Measurements from ENCODE around the gene TLK2. TPM values are rescaled to one million over a fixed set of nuclear protein-coding genes. Genes with fewer than 3 reads are reported as not detected.

The TLK2 gene
- total RNA-seq, 5 donors from 2014 or later (not counting 1 experiment from before 2014, with no cell fraction given) = 46.8 to 82.2 (median 54.7) TPM

DNA sequence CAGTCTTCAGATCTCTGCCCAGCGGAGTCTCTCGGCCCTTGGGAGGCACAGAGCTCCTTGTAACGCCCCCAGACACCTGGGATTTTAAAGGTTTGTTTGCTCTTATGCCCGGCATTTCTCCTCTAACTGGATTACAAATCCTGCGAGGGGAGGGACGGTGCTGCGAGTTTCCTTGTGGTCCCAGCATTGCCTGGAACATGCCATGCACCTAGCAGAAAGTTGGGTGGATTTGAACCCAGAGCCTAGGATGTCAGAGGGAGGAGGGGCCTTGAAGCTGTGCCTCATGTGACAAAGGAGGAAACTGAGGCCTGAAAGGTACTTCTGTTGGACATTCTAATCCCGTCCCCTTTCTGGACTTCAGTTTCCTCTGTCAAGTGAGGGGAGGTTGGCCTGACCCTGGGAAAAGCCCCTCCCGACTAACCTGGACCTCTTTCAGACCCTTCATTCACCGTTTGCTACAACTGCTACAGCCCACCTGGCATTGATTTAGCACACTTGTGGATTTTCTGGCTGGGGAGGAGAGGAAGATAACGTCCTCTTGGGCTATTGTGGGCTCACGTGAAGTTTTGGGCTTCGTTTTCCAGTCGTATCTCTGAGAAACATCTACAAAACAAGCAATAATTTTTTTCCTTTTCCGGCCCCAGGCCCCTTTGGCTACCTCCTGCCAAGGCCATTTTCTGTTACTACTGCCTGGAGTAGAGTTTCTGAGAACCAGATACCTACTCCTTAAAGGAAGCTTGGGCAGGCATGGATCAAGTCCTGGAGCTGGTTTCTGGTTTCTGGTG lies 179.7 kb downstream of the TLK2 start:
- no peak for DNase-seq
- POLR2A ChIA-PET = interaction anchor here in 1 of 2 donors (0.5 to 0.6 kb wide), 2 partner anchors 345 to 964 kb away, joined by 3 to 10 read pairs; no protein-coding TSS in a partner anchor

DNA sequence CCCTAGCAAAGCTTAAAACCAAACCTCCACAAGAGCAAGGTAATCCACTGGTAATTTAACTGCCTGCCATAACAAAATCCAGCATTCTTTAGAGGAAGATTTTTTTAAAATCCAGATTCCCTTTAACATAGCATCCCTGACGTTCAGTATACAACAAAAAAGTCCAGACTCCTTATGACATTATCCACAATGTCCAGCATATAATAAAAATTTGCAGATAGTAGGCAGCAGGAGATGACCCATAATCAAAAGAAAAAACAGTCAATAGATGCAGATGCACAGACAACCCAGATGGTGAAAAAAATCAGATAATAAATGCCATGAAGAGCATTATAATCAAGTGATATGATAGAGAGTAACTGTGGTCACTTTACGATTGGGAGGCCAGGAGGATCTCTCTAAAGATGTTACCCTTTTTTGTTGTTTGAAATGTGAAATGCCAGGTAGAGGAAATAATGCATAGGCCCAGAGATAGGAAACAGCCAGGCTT lies 182.0 kb downstream of the TLK2 start:
- no peak overlapping the region for H3K4me3 Mint-ChIP-seq
- no peaks in the 10 kb centered on the region for H3K4me1 ChIP-seq (ENCODE audit: control insufficient read depth in 1 of 2, extremely low read depth in 1 of 2, insufficient read depth in 2 of 2, low read length in 2 of 2)
- H3K9me3 ChIP-seq = no peaks in the 10 kb centered on the region
- POLR2A ChIA-PET = no interaction called here
- H3K27ac ChIP-seq (ENCODE audit: low read length) = no peak overlapping the region
- no peak overlapping the region for H3K27ac Mint-ChIP-seq
- H3K27me3 ChIP-seq (replicated peaks in 1 of 2; ENCODE audit: control insufficient read depth in 2 of 2, extremely low read depth in 1 of 2, insufficient read depth in 2 of 2, low read length in 1 of 2) = peaks cover 0 to 17% of the 10 kb centered on the region in 2 experiments
- no peaks in the 10 kb centered on the region for H3K36me3 ChIP-seq (ENCODE audit: control insufficient read depth in 2 of 2, extremely low read depth in 1 of 2, insufficient read depth in 1 of 2, low read length in 1 of 2)
- H3K9me3 Mint-ChIP-seq = peaks cover 8 to 15% (median 12%) of the 10 kb centered on the region in 3 donors
- H3K36me3 Mint-ChIP-seq = peaks cover 8% of the 10 kb centered on the region
- no peak overlapping the region for H3K4me3 ChIP-seq (ENCODE audit: control insufficient read depth in 1 of 2, extremely low read depth in 1 of 2, low read length in 1 of 2)
- CTCF ChIA-PET = no interaction called here
- no peaks in the 10 kb centered on the region for H3K27me3 Mint-ChIP-seq
- H3K4me1 Mint-ChIP-seq = no peaks in the 10 kb centered on the region
- ATAC-seq (replicated peaks in 1 of 4) (no peak), DNase-seq (no peak)
- 100% methylated on average over 1 of the region's 2 CpGs for WGBS (ENCODE audit: insufficient coverage)

More for the DNA sequence above, 179.7 kb downstream of the TLK2 start:
- no peak overlapping the region for H3K27ac ChIP-seq (ENCODE audit: low read length)
- H3K4me3 ChIP-seq (ENCODE audit: control insufficient read depth in 1 of 2, extremely low read depth in 1 of 2, low read length in 1 of 2) = no peak overlapping the region
- H3K9me3 ChIP-seq = no peaks in the 10 kb centered on the region
- WGBS (ENCODE audit: insufficient coverage) = 79% methylated on average over 6 of the region's 15 CpGs
- Mint-ChIP-seq H3K27ac (no peak overlapping the region), H3K4me3 (no peak overlapping the region), H3K36me3 (peaks cover 8% of the 10 kb centered on the region), H3K4me1 (peaks cover 5 to 9% (median 8%) of the 10 kb centered on the region in 3 donors), H3K9me3 (peaks cover 8 to 15% (median 12%) of the 10 kb centered on the region in 3 donors), H3K27me3 (peaks cover 0 to 3% of the 10 kb centered on the region in 2 donors)
- H3K36me3 ChIP-seq (ENCODE audit: control insufficient read depth in 2 of 2, extremely low read depth in 1 of 2, insufficient read depth in 1 of 2, low read length in 1 of 2) = no peaks in the 10 kb centered on the region
- ATAC-seq (replicated peaks in 1 of 4) = no peak
- peaks cover 2 to 8% of the 10 kb centered on the region in 2 experiments for H3K4me1 ChIP-seq (ENCODE audit: control insufficient read depth in 1 of 2, extremely low read depth in 1 of 2, insufficient read depth in 2 of 2, low read length in 2 of 2)
- H3K27me3 ChIP-seq (replicated peaks in 1 of 2; ENCODE audit: control insufficient read depth in 2 of 2, extremely low read depth in 1 of 2, insufficient read depth in 2 of 2, low read length in 1 of 2) = peaks cover 0 to 25% of the 10 kb centered on the region in 2 experiments
- CTCF ChIA-PET = interaction anchor here in 1 of 2 donors (0.6 kb wide), 1 partner anchor 598 kb away, joined by 3 read pairs; no protein-coding TSS in a partner anchor

DNA sequence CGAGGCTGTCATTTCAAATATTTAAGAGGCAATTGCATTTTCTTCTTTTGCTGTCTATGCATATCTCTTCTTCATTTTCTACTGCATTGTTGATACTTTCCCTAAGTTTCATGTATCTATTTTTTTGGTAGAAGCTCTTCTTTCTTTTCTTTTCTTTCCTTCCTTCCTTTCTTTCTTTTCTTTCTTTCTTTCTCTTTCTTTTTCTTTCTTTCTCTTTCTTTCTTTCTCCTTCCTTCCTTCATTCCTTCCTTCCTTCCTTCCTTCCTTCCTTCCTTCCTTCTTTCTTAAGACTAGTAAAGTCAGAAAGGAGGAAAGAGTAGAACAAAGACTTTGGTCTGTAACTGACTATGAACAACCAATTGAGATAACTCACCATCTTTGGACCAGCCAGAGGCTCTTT lies 182.7 kb downstream of the TLK2 start:
- Histone ChIP-seq H3K27ac (ENCODE audit: low read length) (no peak overlapping the region), H3K36me3 (ENCODE audit: control insufficient read depth in 2 of 2, extremely low read depth in 1 of 2, insufficient read depth in 1 of 2, low read length in 1 of 2) (no peaks in the 10 kb centered on the region), H3K9me3 (no peaks in the 10 kb centered on the region), H3K4me1 (ENCODE audit: control insufficient read depth in 1 of 2, extremely low read depth in 1 of 2, insufficient read depth in 2 of 2, low read length in 2 of 2) (no peaks in the 10 kb centered on the region), H3K27me3 (replicated peaks in 1 of 2; ENCODE audit: control insufficient read depth in 2 of 2, extremely low read depth in 1 of 2, insufficient read depth in 2 of 2, low read length in 1 of 2) (peaks cover 0 to 18% of the 10 kb centered on the region in 2 experiments), H3K4me3 (ENCODE audit: control insufficient read depth in 1 of 2, extremely low read depth in 1 of 2, low read length in 1 of 2) (no peak overlapping the region)
- H3K27me3 Mint-ChIP-seq = no peaks in the 10 kb centered on the region
- ChIA-PET CTCF (no interaction called here), POLR2A (no interaction called here)
- WGBS (ENCODE audit: insufficient coverage) = no CpG with 5 or more reads among the region's 1 CpG
- H3K9me3 Mint-ChIP-seq = peaks cover 8 to 15% (median 12%) of the 10 kb centered on the region in 3 donors
- no peaks in the 10 kb centered on the region for H3K4me1 Mint-ChIP-seq
- no peak overlapping the region for H3K27ac Mint-ChIP-seq
- ATAC-seq (replicated peaks in 1 of 4) (no peak), DNase-seq (no peak)
- no peak overlapping the region for H3K4me3 Mint-ChIP-seq
- peaks cover 8% of the 10 kb centered on the region for H3K36me3 Mint-ChIP-seq

DNA sequence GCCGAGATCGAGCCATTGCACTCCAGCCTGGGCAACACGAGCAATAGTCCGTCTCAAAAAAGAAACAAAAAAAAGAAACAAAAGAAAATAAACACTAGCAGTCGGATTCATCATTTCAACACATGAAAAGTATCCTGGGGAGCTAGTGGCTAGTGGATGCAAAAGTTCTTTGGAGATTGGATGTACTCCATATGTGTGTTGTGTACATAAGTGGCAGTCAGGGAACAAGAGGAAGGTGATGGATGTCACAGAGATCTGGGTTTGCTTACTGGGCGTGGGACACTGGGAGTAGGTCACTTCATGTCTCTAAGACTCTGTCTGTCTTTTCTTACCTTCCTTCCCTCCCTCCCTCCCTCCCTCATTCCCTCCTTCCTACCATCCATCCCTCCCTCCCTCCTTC lies 184.2 kb downstream of the TLK2 start:
- DNase-seq = no peak
- Histone ChIP-seq H3K4me3 (ENCODE audit: control insufficient read depth in 1 of 2, extremely low read depth in 1 of 2, low read length in 1 of 2) (no peak overlapping the region), H3K27me3 (replicated peaks in 1 of 2; ENCODE audit: control insufficient read depth in 2 of 2, extremely low read depth in 1 of 2, insufficient read depth in 2 of 2, low read length in 1 of 2) (peaks cover 0 to 17% of the 10 kb centered on the region in 2 experiments), H3K27ac (ENCODE audit: low read length) (no peak overlapping the region), H3K4me1 (ENCODE audit: control insufficient read depth in 1 of 2, extremely low read depth in 1 of 2, insufficient read depth in 2 of 2, low read length in 2 of 2) (no peaks in the 10 kb centered on the region), H3K9me3 (no peaks in the 10 kb centered on the region), H3K36me3 (ENCODE audit: control insufficient read depth in 2 of 2, extremely low read depth in 1 of 2, insufficient read depth in 1 of 2, low read length in 1 of 2) (no peaks in the 10 kb centered on the region)
- peaks cover 8 to 15% (median 12%) of the 10 kb centered on the region in 3 donors for H3K9me3 Mint-ChIP-seq
- ATAC-seq (replicated peaks in 1 of 4) = no peak
- no peaks in the 10 kb centered on the region for H3K27me3 Mint-ChIP-seq
- ChIA-PET CTCF (no interaction called here), POLR2A (no interaction called here)
- H3K4me3 Mint-ChIP-seq = no peak overlapping the region
- H3K27ac Mint-ChIP-seq = no peak overlapping the region
- no peaks in the 10 kb centered on the region for H3K4me1 Mint-ChIP-seq
- no CpG with 5 or more reads among the region's 6 CpGs for WGBS (ENCODE audit: insufficient coverage)
- H3K36me3 Mint-ChIP-seq = peaks cover 8% of the 10 kb centered on the region

Other genes starting within 250 kb of the TLK2 start
- not detected for gene EFCAB3, start 98.3 kb upstream of the TLK2 start, total RNA-seq
- 10 to 100 TPM in 4 of 5 donors, 1 to 10 TPM in 1; 9.1 to 17.3 (median 15.3) TPM for gene METTL2A, start 54.9 kb upstream of the TLK2 start, total RNA-seq
- gene MRC2, start 148.8 kb downstream of the TLK2 start, total RNA-seq = 1 to 10 TPM; 4.0 to 7.6 (median 5.2) TPM

Data from T-cell (primary cell).